Erythroblast (primary cell): ENCODE data around the gene SYT15.
"Not testable (repeated sequence)": the region's sequence is repeated elsewhere in the genome, so short reads cannot be mapped to it uniquely, and the experiment has no call there.

ENCODE experiments used
- GATA1 ChIP-seq: IDR thresholded peaks from 2 replicates; pipeline ENCODE4 v1.6.1; 2011; ENCODE audit warnings: low read depth, mild to moderate bottlenecking, control low read depth, low read length, moderate library complexity
- POLR2A ChIP-seq: IDR thresholded peaks from 2 replicates; pipeline ENCODE4 v1.6.1; 2011; ENCODE audit warnings: mild to moderate bottlenecking, low read length

GRCh38 chr10:46573884-46574283, 5.0 kb upstream of the SYT15 start:
- not testable (repeated sequence) for TF ChIP-seq POLR2A, GATA1
